Endothelial cell of umbilical vein (primary cell): ENCODE measurements around the gene RNF227. TPM values are rescaled to one million over a fixed set of nuclear protein-coding genes. Genes with fewer than 3 reads are reported as not detected.
A peak's percentile ranks its signal among the peaks of the same experiment; 100 is the strongest.

Experiments
- BruUV-seq: library from RNA; stranded (reverse); fragments of 400-500 nt; replicated peaks from 2 replicates; lab custom pipeline; 2021; lab: Mats Ljungman, UMichigan
- CTCF ChIA-PET: fragments of 300-600, 350-600 bp; sonication (Branson Sonifier 250); formaldehyde crosslinking; loops from one replicate; lab custom pipeline; 2021; ENCODE audit warnings: antibody characterized with exemption, inconsistent platforms; lab: Charles Lee
- POLR2A ChIA-PET: fragments of 300-600, 350-600 bp; sonication (Branson Sonifier 250); formaldehyde crosslinking; loops from one replicate; lab custom pipeline; 2021; ENCODE audit warnings: antibody characterized with exemption, inconsistent platforms; lab: Charles Lee
- DNase-seq: peaks from one replicate; pipeline ENCODE4 v3.0.0-alpha.2; 2011; ENCODE audit warnings: low read depth, low spot score
- FAIRE-seq: peaks from 2 replicates; lab custom pipeline; 2011; peaks lifted over from hg19 to GRCh38; lab: Jason Lieb, UNC
- H2AFZ ChIP-seq: 2 replicates; pipeline ENCODE4 v1.6.0; 2012; ENCODE audit warnings: low read depth, low read length, control low read depth, inconsistent platforms
- H3K27ac ChIP-seq: 2 replicates; pipeline ENCODE4 v1.5.1; 2011; ENCODE audit warnings: low read depth, mild to moderate bottlenecking, control low read depth, low read length, moderate library complexity; ENCODE audit not compliant: insufficient read depth
- H3K27me3 ChIP-seq, 2 experiments: 2 replicates each; pipeline versions ENCODE4 v1.6.0 to v1.6.1; 2011; ENCODE audit warnings: low read length in 2 of 2, mixed read lengths in 1 of 2; ENCODE audit not compliant: control insufficient read depth in 2 of 2, insufficient read depth in 2 of 2
- H3K36me3 ChIP-seq, 2 experiments: 2 replicates in 1 of 2; 3 replicates in 1 of 2; pipeline ENCODE4 v1.5.1; 2011; ENCODE audit warnings: low read length in 2 of 2, mild to moderate bottlenecking in 1 of 2, moderate library complexity in 1 of 2; ENCODE audit not compliant: control insufficient read depth in 2 of 2, insufficient read depth in 2 of 2; ENCODE audit errors: extremely low read depth in 1 of 2
- H3K4me1 ChIP-seq: 3 replicates; pipeline ENCODE4 v1.5.1; 2011; ENCODE audit warnings: mild to moderate bottlenecking, low read length; ENCODE audit not compliant: control insufficient read depth, insufficient read depth; ENCODE audit errors: extremely low read depth
- H3K4me2 ChIP-seq: 2 replicates; pipeline ENCODE4 v1.6.1; 2011; ENCODE audit warnings: low read length, control low read depth, mixed read lengths; ENCODE audit not compliant: insufficient read depth
- H3K4me3 ChIP-seq, 3 experiments: fragments of 200-600 bp in 1 of 3; sonication (generic), shearing (Covaris generic) in 1 of 3; replicated peaks in 1 of 3; 2 replicates each; pipeline ENCODE4 v1.5.1; 2011 to 2016; ENCODE audit warnings: control low read depth in 3 of 3, low read length in 3 of 3, mild to moderate bottlenecking in 2 of 3, inconsistent platforms in 1 of 3, low read depth in 1 of 3, moderate library complexity in 1 of 3; ENCODE audit not compliant: insufficient read depth in 1 of 3
- H3K79me2 ChIP-seq: 2 replicates; pipeline ENCODE4 v1.6.0; 2012; ENCODE audit warnings: low read length, inconsistent platforms; ENCODE audit not compliant: control insufficient read depth, insufficient read depth
- H3K9ac ChIP-seq: replicated peaks from 2 replicates; pipeline ENCODE3; 2011; ENCODE audit warnings: low read length, control low read depth; ENCODE audit not compliant: insufficient read depth; ENCODE audit errors: extremely low read depth
- H3K9me1 ChIP-seq: replicated peaks from 3 replicates; pipeline ENCODE4 v1.6.0; 2011; ENCODE audit warnings: mild to moderate bottlenecking, low read length; ENCODE audit not compliant: control insufficient read depth, insufficient read depth; ENCODE audit errors: extremely low read depth
- H3K9me3 ChIP-seq: replicated peaks from 2 replicates; pipeline ENCODE4 v1.5.1; 2012; ENCODE audit warnings: low read length, inconsistent platforms; ENCODE audit not compliant: control insufficient read depth, insufficient read depth
- H4K20me1 ChIP-seq: replicated peaks from 2 replicates; pipeline ENCODE3; 2011; ENCODE audit warnings: mild to moderate bottlenecking, low read length; ENCODE audit not compliant: control insufficient read depth, insufficient read depth; ENCODE audit errors: extremely low read depth
- CTCF ChIP-seq, 2 donors: IDR thresholded peaks; 1 replicate in 1 of 2; 2 replicates in 1 of 2; pipeline ENCODE4 v1.5.1; 2011; ENCODE audit warnings: low read length in 2 of 2, mild to moderate bottlenecking in 2 of 2, moderate library complexity in 2 of 2, control low read depth in 1 of 2, inconsistent platforms in 1 of 2, low read depth in 1 of 2; ENCODE audit not compliant: insufficient read depth in 1 of 2; ENCODE audit errors: extremely low read depth in 1 of 2
- EZH2 ChIP-seq: IDR thresholded peaks from 2 replicates; pipeline ENCODE4 v1.6.1; 2012; ENCODE audit warnings: borderline replicate concordance, low read depth, mild to moderate bottlenecking, moderate library complexity, low read length, inconsistent platforms; ENCODE audit not compliant: severe bottlenecking
- FOS ChIP-seq: IDR thresholded peaks from 2 replicates; pipeline ENCODE4 v1.6.1; 2011; ENCODE audit warnings: mild to moderate bottlenecking, low read length, moderate library complexity, borderline replicate concordance; ENCODE audit not compliant: insufficient read depth
- GATA2 ChIP-seq: IDR thresholded peaks from 2 replicates; pipeline ENCODE4 v1.7.0; 2011; ENCODE audit warnings: low read depth, mild to moderate bottlenecking, moderate library complexity, mixed read lengths, low read length; ENCODE audit not compliant: insufficient read length, insufficient read depth
- JUN ChIP-seq: IDR thresholded peaks from 2 replicates; pipeline ENCODE4 v1.6.1; 2011; ENCODE audit warnings: borderline replicate concordance, low read depth; ENCODE audit not compliant: insufficient read length, insufficient read depth
- MYC ChIP-seq: IDR thresholded peaks from one replicate; pipeline ENCODE4 v1.6.1; 2011; ENCODE audit warnings: mild to moderate bottlenecking, low read depth, low read length
- POLR2A ChIP-seq: IDR thresholded peaks from 2 replicates; pipeline ENCODE4 v1.6.1; 2012; ENCODE audit warnings: low read depth, mild to moderate bottlenecking, control low read depth, low read length
- POLR2AphosphoS5 ChIP-seq: IDR thresholded peaks from 2 replicates; pipeline ENCODE4 v1.6.1; 2012; ENCODE audit warnings: low read depth, mild to moderate bottlenecking, control low read depth, low read length, moderate library complexity; ENCODE audit not compliant: insufficient read depth
- dilution Hi-C: fragments of 300-500 bp; cut with MboI; formaldehyde crosslinking; loops from one replicate; pipeline ENCODE4 v1.15.0; 2019; ENCODE audit warnings: low sequenced_read_pairs; ENCODE audit not compliant: extremely low pct_ligation_motif_present
- intact Hi-C: fragments of 100-400 bp; cut with micrococcal nuclease; formaldehyde crosslinking; loops from one replicate; pipeline ENCODE4 v1.10.0; 2022
- polyA plus RNA-seq, 4 experiments: library from polyadenylated mRNA; depleted of rRNA in 3 of 4; stranded (reverse) in 3 of 4; unstranded in 1 of 4; fragments of >200 nt; gene quantifications; 2 replicates each; pipeline versions ENCODE4 v1.2.1 to v1.2.3, GENCODE V29; 2011 to 2012; ENCODE audit warnings: missing spikeins in 1 of 4
- total RNA-seq: library from RNA; stranded (reverse); gene quantifications from 2 replicates; pipeline ENCODE4 v1.2.3, GENCODE V29; 2021
- TF ChIP-seq, protein P1 (sequence below): IDR thresholded peaks from 2 replicates; pipeline ENCODE4 v1.6.1; 2011; ENCODE audit not compliant: insufficient read depth, insufficient read length

RNF227 gene
- total and polyA plus RNA-seq, 2 donors (not counting 3 experiments of a cell fraction or from before 2014, with no cell fraction given) = 0.58 to 0.76 TPM

- H3K27ac ChIP-seq = no peak overlapping the region
- H3K27me3 ChIP-seq = peaks cover under 1 to 2% of the 10 kb centered on the region in 2 experiments
- no TSS peak for BruUV-seq
- H3K36me3 ChIP-seq = no peaks in the 10 kb centered on the region
- no peaks in the 10 kb centered on the region for H3K4me1 ChIP-seq
- intact Hi-C loops (no loop called here), dilution Hi-C loops (no loop called here)
- ChIA-PET CTCF (interaction anchor here (0.7 to 1.7 kb wide), 6 partner anchors 10 to 85 kb away, joined by 3 to 4 read pairs (median 4); no protein-coding TSS in a partner anchor), POLR2A (interaction anchor here (0.7 kb wide), 1 partner anchor 23 kb away, joined by 5 read pairs; no protein-coding TSS in a partner anchor)
- peak; percentile 25 for DNase-seq
- H3K79me2 ChIP-seq = no peaks in the 10 kb centered on the region
- H4K20me1 ChIP-seq = no peaks in the 10 kb centered on the region
- no peak overlapping the region for H2AFZ ChIP-seq
- peak; percentile 46 for FAIRE-seq
- TF ChIP-seq POLR2A (no peak), MYC (no peak), EZH2 (no peak), CTCF (IDR thresholded peaks at IDR 0.05; ENCODE audit: extremely low read depth in 1 of 2, insufficient read depth in 1 of 2, low read depth in 1 of 2, low read length in 2 of 2) (no peak), FOS (no peak), POLR2AphosphoS5 (no peak), JUN (no peak), GATA2 (no peak)
- TF ChIP-seq, protein P1, sequence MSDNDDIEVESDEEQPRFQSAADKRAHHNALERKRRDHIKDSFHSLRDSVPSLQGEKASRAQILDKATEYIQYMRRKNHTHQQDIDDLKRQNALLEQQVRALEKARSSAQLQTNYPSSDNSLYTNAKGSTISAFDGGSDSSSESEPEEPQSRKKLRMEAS = no peak
- no peaks in the 10 kb centered on the region for H3K9me1 ChIP-seq
- no peak overlapping the region for H3K4me3 ChIP-seq
- no peaks in the 10 kb centered on the region for H3K9me3 ChIP-seq
- no peak overlapping the region for H3K9ac ChIP-seq
- no peak overlapping the region for H3K4me2 ChIP-seq
These were observed 40.3 kb upstream of the RNF227 start for GRCh38 chr17:7956228-7956965.
